Activated CD4-positive, alpha-beta T cell treated with anti-CD3 and anti-CD28 coated beads, Interleukin-2, amount 50 U/mL, for 4 hours (primary cell): ENCODE measurements around the gene DNAH17.

Experiments used
- DNase-seq, 2 experiments: peaks; one replicate each; pipeline ENCODE4 v3.0.0-alpha.2; 2020

Gene DNAH17

GRCh38 chr17:78577296-78577695 is at the start of gene DNAH17:
Gene DNAH17 (minus strand): TSS chr17:78577396. CDS start chr17:78575057, 2,339 bp downstream.
- no peak for DNase-seq

- no peak for DNase-seq
These were observed 47.3 kb upstream of the DNAH17 start for GRCh38 chr17:78624324-78625151.

- DNase-seq: no peak
These were observed 46.3 kb upstream of the DNAH17 start for GRCh38 chr17:78623541-78623940.

- DNase-seq: no peak
These were observed 45.5 kb upstream of the DNAH17 start for GRCh38 chr17:78622491-78623265.

- DNase-seq: no peak
These were observed 44.7 kb upstream of the DNAH17 start for GRCh38 chr17:78621720-78622490.

- DNase-seq: no peak
These were observed 42.9 kb upstream of the DNAH17 start for GRCh38 chr17:78620099-78620498.

GRCh38 chr17:78619334-78619733 is 42.1 kb upstream of the DNAH17 start:
- no peak for DNase-seq

GRCh38 chr17:78618264-78619066 is 41.3 kb upstream of the DNAH17 start:
- no peak for DNase-seq

- no peak for DNase-seq
These were observed 40.4 kb upstream of the DNAH17 start for GRCh38 chr17:78617511-78618061.

- DNase-seq: no peak
These were observed 39.8 kb upstream of the DNAH17 start for GRCh38 chr17:78616946-78617345.

- no peak for DNase-seq
These were observed 38.4 kb upstream of the DNAH17 start for GRCh38 chr17:78615631-78616030.

GRCh38 chr17:78613416-78613815 is 36.2 kb upstream of the DNAH17 start:
- no peak for DNase-seq

GRCh38 chr17:78611607-78612006 is 34.4 kb upstream of the DNAH17 start:
- no peak for DNase-seq

- no peak for DNase-seq
These were observed 33.8 kb upstream of the DNAH17 start for GRCh38 chr17:78610951-78611511.

- no peak for DNase-seq
These were observed 32.0 kb upstream of the DNAH17 start for GRCh38 chr17:78609191-78609641.

- DNase-seq: no peak
These were observed 31.6 kb upstream of the DNAH17 start for GRCh38 chr17:78608804-78609186.

GRCh38 chr17:78608122-78608803 is 31.1 kb upstream of the DNAH17 start:
- no peak for DNase-seq

- DNase-seq: no peak
These were observed 29.8 kb upstream of the DNAH17 start for GRCh38 chr17:78607038-78607437.

- no peak for DNase-seq
These were observed 28.7 kb upstream of the DNAH17 start for GRCh38 chr17:78605886-78606285.

- DNase-seq: no peak
These were observed 28.2 kb upstream of the DNAH17 start for GRCh38 chr17:78605429-78605828.

GRCh38 chr17:78602246-78602645 is 25.1 kb upstream of the DNAH17 start:
- DNase-seq: no peak
